ENCODE data around the gene DGCR2.

DNA sequence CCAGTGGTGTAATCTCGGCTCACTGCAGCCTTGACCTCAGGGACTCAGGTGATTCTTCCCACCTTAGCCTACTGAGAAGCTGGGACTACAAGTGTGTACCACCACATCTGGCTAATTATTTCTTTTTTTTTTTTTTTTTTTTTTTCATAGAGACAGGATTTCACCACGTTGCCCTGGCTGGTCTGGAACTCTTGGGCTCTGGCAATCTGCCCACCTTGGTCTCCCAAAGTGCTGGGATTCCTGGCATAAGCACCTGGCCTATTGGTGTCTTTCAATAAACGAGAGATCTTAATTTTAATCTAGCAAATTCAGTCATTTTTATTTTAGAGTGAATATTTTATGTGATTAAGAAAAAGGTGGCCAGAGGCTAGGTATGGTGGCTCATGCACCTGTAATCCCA is 40.1 kb downstream of the DGCR2 start:
- no peak for TF ChIP-seq POLR2A (IDR thresholded peaks at IDR 0.05)
- TF ChIP-seq, protein P1, sequence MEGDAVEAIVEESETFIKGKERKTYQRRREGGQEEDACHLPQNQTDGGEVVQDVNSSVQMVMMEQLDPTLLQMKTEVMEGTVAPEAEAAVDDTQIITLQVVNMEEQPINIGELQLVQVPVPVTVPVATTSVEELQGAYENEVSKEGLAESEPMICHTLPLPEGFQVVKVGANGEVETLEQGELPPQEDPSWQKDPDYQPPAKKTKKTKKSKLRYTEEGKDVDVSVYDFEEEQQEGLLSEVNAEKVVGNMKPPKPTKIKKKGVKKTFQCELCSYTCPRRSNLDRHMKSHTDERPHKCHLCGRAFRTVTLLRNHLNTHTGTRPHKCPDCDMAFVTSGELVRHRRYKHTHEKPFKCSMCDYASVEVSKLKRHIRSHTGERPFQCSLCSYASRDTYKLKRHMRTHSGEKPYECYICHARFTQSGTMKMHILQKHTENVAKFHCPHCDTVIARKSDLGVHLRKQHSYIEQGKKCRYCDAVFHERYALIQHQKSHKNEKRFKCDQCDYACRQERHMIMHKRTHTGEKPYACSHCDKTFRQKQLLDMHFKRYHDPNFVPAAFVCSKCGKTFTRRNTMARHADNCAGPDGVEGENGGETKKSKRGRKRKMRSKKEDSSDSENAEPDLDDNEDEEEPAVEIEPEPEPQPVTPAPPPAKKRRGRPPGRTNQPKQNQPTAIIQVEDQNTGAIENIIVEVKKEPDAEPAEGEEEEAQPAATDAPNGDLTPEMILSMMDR (IDR thresholded peaks at IDR 0.05), result no peak

Measured in heart left ventricle (tissue), 13 donors.